ENCODE results near the gene RAPGEF5. TPM values are rescaled to one million over a fixed set of nuclear protein-coding genes. Genes with fewer than 3 reads are reported as not detected.

Gene RAPGEF5
- total RNA-seq, 2 donors from 2014 or later = 19.4 to 32.5 TPM

- Histone ChIP-seq H3K27me3 (no peaks in the 10 kb centered on the region), H3K27ac (no peak overlapping the region), H3K4me3 (no peak overlapping the region), H3K36me3 (peaks cover 30% of the 10 kb centered on the region), H3K4me1 (no peaks in the 10 kb centered on the region), H3K9me3 (no peaks in the 10 kb centered on the region)
- no peak for TF ChIP-seq CTCF (IDR thresholded peaks at IDR 0.05)
- DNase-seq (ENCODE audit: low spot score) = no peak
Observed at GRCh38 chr7:22138106-22138505, 218.8 kb downstream of the RAPGEF5 start.

DNA sequence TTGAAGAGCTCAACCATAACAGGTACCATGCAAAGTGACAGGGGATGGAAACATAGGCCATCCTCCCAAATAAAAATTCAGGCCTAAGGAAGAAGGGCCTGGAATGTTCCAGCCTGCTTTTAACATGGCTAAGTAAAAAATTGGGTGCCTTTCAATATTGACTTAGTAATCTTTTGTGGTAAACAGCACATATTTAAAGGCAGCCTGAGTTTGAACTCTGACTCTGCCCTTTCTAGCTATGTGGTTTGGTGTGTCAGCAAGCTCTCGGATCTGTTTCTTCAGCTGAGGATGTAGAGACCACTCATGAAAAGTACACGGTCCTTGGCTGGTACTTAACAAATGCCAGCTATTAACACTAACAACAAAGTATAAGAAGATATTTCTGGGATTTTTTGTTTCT lies 219.5 kb downstream of the RAPGEF5 start:
- Histone ChIP-seq H3K27me3 (no peaks in the 10 kb centered on the region), H3K4me1 (no peaks in the 10 kb centered on the region), H3K36me3 (peaks cover 30% of the 10 kb centered on the region), H3K4me3 (no peak overlapping the region), H3K9me3 (no peaks in the 10 kb centered on the region), H3K27ac (no peak overlapping the region)
- no peak for TF ChIP-seq CTCF (IDR thresholded peaks at IDR 0.05)
- no peak for DNase-seq (ENCODE audit: low spot score)

DNA sequence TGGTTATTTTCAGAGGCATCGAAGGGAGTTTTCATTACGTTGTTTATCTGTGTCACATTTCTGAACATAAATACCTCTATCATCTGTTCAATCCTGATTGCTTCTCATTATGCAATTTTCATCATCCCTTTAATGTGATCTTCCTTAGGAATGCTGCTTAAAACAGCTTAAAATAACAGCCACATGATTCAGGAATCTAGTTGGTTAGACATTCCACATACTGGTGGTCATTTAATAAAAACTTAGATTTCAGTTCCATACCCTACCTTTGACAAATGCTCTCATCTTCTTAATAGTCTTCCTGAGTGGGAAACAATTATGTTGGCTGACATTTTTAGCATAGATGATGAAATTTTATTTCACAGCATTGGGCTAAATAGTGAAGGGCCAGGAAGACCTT lies 219.9 kb downstream of the RAPGEF5 start:
- peaks cover 30% of the 10 kb centered on the region for H3K36me3 ChIP-seq
- no peak for DNase-seq (ENCODE audit: low spot score)

GRCh38 chr7:22129819-22130580 lies 227.0 kb downstream of the RAPGEF5 start:
- no peak for DNase-seq (ENCODE audit: low spot score)
- Histone ChIP-seq H3K36me3 (peaks cover 10% of the 10 kb centered on the region), H3K27ac (no peak overlapping the region), H3K4me1 (no peaks in the 10 kb centered on the region), H3K9me3 (no peaks in the 10 kb centered on the region), H3K4me3 (no peak overlapping the region), H3K27me3 (no peaks in the 10 kb centered on the region)
- TF ChIP-seq CTCF (IDR thresholded peaks at IDR 0.05) = no peak

More for the DNA sequence above, 219.9 kb downstream of the RAPGEF5 start:
- no peaks in the 10 kb centered on the region for H3K9me3 ChIP-seq
- TF ChIP-seq CTCF (IDR thresholded peaks at IDR 0.05) = no peak
- no peak overlapping the region for H3K4me3 ChIP-seq
- H3K27ac ChIP-seq = no peak overlapping the region
- no peaks in the 10 kb centered on the region for H3K4me1 ChIP-seq
- H3K27me3 ChIP-seq = no peaks in the 10 kb centered on the region

DNA sequence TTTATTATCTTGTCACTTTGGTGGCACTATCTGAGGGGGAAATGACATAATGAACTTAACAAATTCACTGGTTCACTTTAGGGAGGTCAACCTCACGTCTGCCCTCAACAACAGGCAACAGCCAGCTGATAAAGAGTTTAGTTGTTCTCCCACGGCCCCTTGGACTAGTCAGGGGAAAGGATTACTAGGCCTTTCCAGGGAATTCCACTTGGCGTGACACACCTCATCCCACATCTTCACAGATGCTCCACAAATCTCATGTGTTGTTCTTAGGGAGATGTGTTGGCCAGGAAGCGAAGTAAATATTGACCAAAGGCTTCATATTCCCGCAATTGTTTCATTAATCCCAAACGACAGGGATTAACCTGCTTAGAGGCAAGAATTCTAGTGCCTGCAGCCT lies 227.8 kb downstream of the RAPGEF5 start:
- no peak for TF ChIP-seq CTCF (IDR thresholded peaks at IDR 0.05)
- H3K27ac ChIP-seq = no peak overlapping the region
- H3K27me3 ChIP-seq = no peaks in the 10 kb centered on the region

GRCh38 chr7:22128528-22128920 lies 228.4 kb downstream of the RAPGEF5 start:
- peak overlapping the region; percentile 32 for H3K27ac ChIP-seq
- no peaks in the 10 kb centered on the region for H3K9me3 ChIP-seq
- peaks cover 6% of the 10 kb centered on the region for H3K36me3 ChIP-seq
- H3K27me3 ChIP-seq = no peaks in the 10 kb centered on the region
- no peak overlapping the region for H3K4me3 ChIP-seq
- peaks cover 0 to 2% of the 10 kb centered on the region in 2 donors for H3K4me1 ChIP-seq
- DNase-seq (ENCODE audit: low spot score) = no peak
- no peak for TF ChIP-seq CTCF (IDR thresholded peaks at IDR 0.05)

More for the DNA sequence above, 227.8 kb downstream of the RAPGEF5 start:
- H3K4me1 ChIP-seq = no peaks in the 10 kb centered on the region
- peaks cover 6% of the 10 kb centered on the region for H3K36me3 ChIP-seq
- H3K4me3 ChIP-seq = no peak overlapping the region
- H3K9me3 ChIP-seq = no peaks in the 10 kb centered on the region
- DNase-seq (ENCODE audit: low spot score) = no peak
